GM19467 (cell line): Measurements from ENCODE around the gene SERPINE1.

Experiments
- ATAC-seq: cut with Tn5 transposase; IDR thresholded peaks from one replicate; pipeline ENCODE4 v1.9.1; 2021; ENCODE audit warnings: mild to moderate bottlenecking, moderate library complexity; ENCODE audit not compliant: unreplicated experiment

Gene SERPINE1

GRCh38 chr7:101185258-101185839, 58.4 kb downstream of the SERPINE1 start:
- no peak for ATAC-seq

- ATAC-seq: no peak
Observed at GRCh38 chr7:101186194-101186593, 59.3 kb downstream of the SERPINE1 start.

- ATAC-seq: no peak
Observed at GRCh38 chr7:101186844-101187428, 60.0 kb downstream of the SERPINE1 start.
